Motor neuron (in vitro differentiated cells): ENCODE results near the gene BBIP1. TPM values are rescaled to one million over a fixed set of nuclear protein-coding genes. Genes with fewer than 3 reads are reported as not detected.

Source experiments
- ATAC-seq, 8 experiments: fragments of 200-7000 bp; cut with Tn5 transposase; replicated peaks in 6 of 8; 2 replicates each; pipeline ENCODE4 v1.8.0; 2021; ENCODE audit warnings: mild to moderate bottlenecking in 8 of 8, moderate library complexity in 8 of 8
- H3K27ac ChIP-seq, 2 donors: fragments of 250-450 bp; sonication (Bioruptor Pico); 2 replicates each; pipeline ENCODE4 v1.9.0; 2021; ENCODE audit warnings: antibody characterized with exemption in 2 of 2, mild to moderate bottlenecking in 2 of 2, moderate library complexity in 1 of 2
- H3K4me1 ChIP-seq, 2 donors: fragments of 250-450 bp; sonication (Bioruptor Pico); replicated peaks in 1 of 2; 2 replicates each; pipeline ENCODE4 v1.6.1; 2021; ENCODE audit warnings: antibody characterized with exemption in 2 of 2, mild to moderate bottlenecking in 2 of 2, moderate library complexity in 1 of 2
- H3K4me3 ChIP-seq, 5 donors: fragments of 250-450 bp; sonication (Bioruptor Pico); 2 replicates each; pipeline ENCODE4 v1.9.0; 2021; ENCODE audit warnings: antibody characterized with exemption in 5 of 5, mild to moderate bottlenecking in 5 of 5, moderate library complexity in 4 of 5
- WGBS, 10 experiments: fragments of 450-650 bp; shearing (Covaris generic); methylation state at CpG; one replicate each; pipeline ENCODE4 v1.0.0; 2022; 5-methylcytosine and 5-hydroxymethylcytosine counted together
- in situ Hi-C, 9 experiments: fragments of 400-800 bp; cut with MboI; loops; one replicate each; pipeline ENCODE4 v1.15.0; 2021; ENCODE audit warnings: low sequenced_read_pairs in 9 of 9, low pct_unique_long_range_greater_than_20kb in 2 of 9; ENCODE audit not compliant: unreplicated experiment in 9 of 9
- total RNA-seq, 8 experiments: library from RNA; unstranded; fragments of 300-600 nt; gene quantifications; 2 replicates each; pipeline versions ENCODE4 v1.2.3 to v1.2.4, GENCODE V29; 2022

The BBIP1 gene
- total RNA-seq, 8 experiments from 2014 or later, result 29.8 to 51.9 (median 41.0) TPM

DNA sequence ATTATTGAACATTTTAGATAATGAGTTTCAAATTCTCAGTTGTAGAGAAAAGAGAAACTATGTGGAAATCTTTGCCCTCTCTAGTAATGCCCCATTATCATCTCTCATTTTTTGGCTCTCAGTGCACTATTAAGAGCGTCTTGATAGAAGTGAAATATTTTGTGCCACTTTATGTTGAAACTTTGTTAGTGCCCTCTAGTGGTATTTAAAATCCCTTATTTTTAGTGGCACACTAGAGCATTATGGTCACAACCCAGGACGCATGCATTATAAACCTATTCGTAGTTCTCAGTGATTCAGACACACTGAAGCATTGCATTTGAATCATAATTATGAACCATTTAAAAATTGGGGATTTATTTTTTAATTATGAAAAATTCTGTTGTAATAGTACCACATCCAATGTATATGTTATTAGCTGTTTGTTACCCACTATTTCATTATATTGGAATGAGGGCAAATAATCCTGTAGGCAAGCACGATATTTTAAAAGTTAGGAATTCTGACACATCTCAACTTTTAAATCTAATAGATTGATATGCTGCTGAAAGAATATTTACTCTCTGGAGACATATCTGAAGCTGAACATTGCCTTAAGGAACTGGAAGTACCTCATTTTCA, 25.3 kb downstream of the BBIP1 start:
- Histone ChIP-seq H3K4me3 (no peak overlapping the region), H3K4me1 (peaks cover 0 to 2% of the 10 kb centered on the region in 2 donors), H3K27ac (no peak overlapping the region)
- peak; percentile 40 to 89 (median 62) for ATAC-seq
- in situ Hi-C loops, result loop anchor here in 6 of 9 experiments (10.0 to 25.0 kb wide), 4 partner anchors 131 to 581 kb away; partner anchors contain the start of gene SMNDC1 (in 1 of the 6)
- 4 to 52% (median 33%) methylated on average over 1 to 4 of the region's 4 CpGs; no CpG with 5 or more reads in 1 of the 10 experiments for WGBS, 10 experiments

- in situ Hi-C loops, result loop anchor here in 6 of 9 experiments (10.0 to 25.0 kb wide), 4 partner anchors 130 to 580 kb away; partner anchors contain the start of gene SMNDC1 (in 1 of the 6)
- 39 to 100% (median 88%) methylated on average over 1 to 3 of the region's 3 CpGs for WGBS, 10 experiments
- peak in 1 of 8 experiments; percentile 62 for ATAC-seq
These were observed 26.2 kb downstream of the BBIP1 start for GRCh38 chr10:110892602-110893288.

DNA sequence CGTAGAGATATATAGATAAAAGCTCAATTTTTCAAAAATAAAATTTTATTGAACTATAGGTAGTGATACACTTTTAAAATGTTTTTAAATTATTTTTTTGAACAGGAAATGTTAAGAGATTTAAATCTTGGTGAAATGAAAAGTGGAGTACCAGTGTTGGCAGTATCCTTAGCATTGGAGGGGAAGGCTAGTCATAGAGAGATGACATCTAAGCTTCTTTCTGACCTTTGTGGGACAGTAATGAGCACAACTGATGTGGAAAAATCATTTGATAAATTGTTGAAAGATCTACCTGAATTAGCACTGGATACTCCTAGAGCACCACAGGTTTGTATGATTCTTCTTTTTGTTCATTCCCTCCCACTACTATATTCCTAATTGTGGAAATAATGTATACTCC, 31.4 kb downstream of the BBIP1 start:
- in situ Hi-C loops, result loop anchor here in 5 of 9 experiments (25.0 kb wide), 3 partner anchors 125 to 575 kb away; partner anchors contain the start of gene SMNDC1 (in 1 of the 5)
- WGBS, 10 experiments, result 80 to 100% (median 100%) methylated on average over 1 of the region's 1 CpG; no CpG with 5 or more reads in 1 of the 10 experiments
- H3K27ac ChIP-seq, result no peak overlapping the region
- H3K4me3 ChIP-seq, result no peak overlapping the region
- no peak for ATAC-seq
- H3K4me1 ChIP-seq, result no peaks in the 10 kb centered on the region

More at GRCh38 chr10:110892602-110893288, 26.2 kb downstream of the BBIP1 start:
- Histone ChIP-seq H3K27ac (no peak overlapping the region), H3K4me1 (peaks cover 0 to 2% of the 10 kb centered on the region in 2 donors), H3K4me3 (no peak overlapping the region)

GRCh38 chr10:110885932-110886674, 32.9 kb downstream of the BBIP1 start:
- Histone ChIP-seq H3K4me3 (no peak overlapping the region), H3K27ac (no peak overlapping the region), H3K4me1 (peaks cover 0 to 6% of the 10 kb centered on the region in 2 donors)
- ATAC-seq, result peak in 1 of 8 experiments; percentile 17
- WGBS, 10 experiments, result 20 to 73% (median 60%) methylated on average over 2 to 5 of the region's 5 CpGs
- in situ Hi-C loops, result loop anchor here in 5 of 9 experiments (25.0 kb wide), 3 partner anchors 124 to 574 kb away; partner anchors contain the start of gene SMNDC1 (in 1 of the 5)

DNA sequence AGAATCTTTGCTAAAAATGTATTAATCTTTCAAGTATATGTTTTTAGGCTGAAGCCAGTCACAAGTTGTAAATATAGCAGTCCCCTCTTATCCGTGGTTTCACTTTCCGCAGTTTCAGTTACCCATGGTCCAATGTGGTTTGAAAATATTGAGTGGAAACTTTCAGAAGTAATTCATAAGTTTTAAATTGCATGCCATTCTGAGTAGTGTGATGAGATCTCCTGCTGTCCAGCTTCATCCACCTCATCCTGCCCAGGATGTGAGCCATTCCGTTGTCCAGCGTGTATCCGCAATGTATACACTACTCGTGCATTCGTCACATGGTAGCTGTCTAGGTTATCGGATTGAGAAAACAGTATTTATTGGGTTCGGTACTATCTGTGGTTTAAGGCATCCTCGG, 35.1 kb downstream of the BBIP1 start:
- Histone ChIP-seq H3K4me3 (no peak overlapping the region), H3K4me1 (peaks cover 0 to 6% of the 10 kb centered on the region in 2 donors), H3K27ac (no peak overlapping the region)
- 66 to 100% (median 96%) methylated on average over 2 to 10 of the region's 10 CpGs for WGBS, 10 experiments
- no peak for ATAC-seq
- in situ Hi-C loops, result loop anchor here in 5 of 9 experiments (25.0 kb wide), 3 partner anchors 122 to 572 kb away; partner anchors contain the start of gene SMNDC1 (in 1 of the 5)

GRCh38 chr10:110881905-110882304, 37.1 kb downstream of the BBIP1 start:
- H3K27ac ChIP-seq, result no peak overlapping the region
- H3K4me1 ChIP-seq, result peaks cover 0 to 6% of the 10 kb centered on the region in 2 donors
- no peak overlapping the region for H3K4me3 ChIP-seq
- ATAC-seq, result no peak
- 51 to 100% (median 89%) methylated on average over 2 to 4 of the region's 4 CpGs; no CpG with 5 or more reads in 2 of the 10 experiments for whole genome bisulfite sequencing, 10 experiments
- in situ Hi-C loops, result loop anchor here in 5 of 9 experiments (25.0 kb wide), 3 partner anchors 120 to 570 kb away; partner anchors contain the start of gene SMNDC1 (in 1 of the 5)

DNA sequence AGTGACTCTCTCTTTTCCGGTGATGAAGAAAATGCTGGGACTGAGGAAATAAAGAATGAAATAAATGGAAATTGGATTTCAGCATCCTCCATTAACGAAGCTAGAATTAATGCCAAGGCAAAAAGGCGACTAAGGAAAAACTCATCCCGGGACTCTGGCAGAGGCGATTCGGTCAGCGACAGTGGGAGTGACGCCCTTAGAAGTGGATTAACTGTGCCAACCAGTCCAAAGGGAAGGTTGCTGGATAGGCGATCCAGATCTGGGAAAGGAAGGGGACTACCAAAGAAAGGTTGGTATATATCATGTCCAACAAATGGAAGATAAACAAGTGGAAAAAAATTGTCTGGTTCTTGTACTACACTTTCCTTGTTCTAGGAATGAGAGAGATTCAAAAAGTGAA, 37.7 kb downstream of the BBIP1 start:
- Histone ChIP-seq H3K4me3 (no peak overlapping the region), H3K27ac (no peak overlapping the region), H3K4me1 (peaks cover 0 to 6% of the 10 kb centered on the region in 2 donors)
- 69 to 100% (median 95%) methylated on average over 3 to 9 of the region's 9 CpGs; no CpG with 5 or more reads in 1 of the 10 experiments for WGBS, 10 experiments
- ATAC-seq, result no peak
- in situ Hi-C loops, result loop anchor here in 5 of 9 experiments (25.0 kb wide), 3 partner anchors 119 to 569 kb away; partner anchors contain the start of gene SMNDC1 (in 1 of the 5)

DNA sequence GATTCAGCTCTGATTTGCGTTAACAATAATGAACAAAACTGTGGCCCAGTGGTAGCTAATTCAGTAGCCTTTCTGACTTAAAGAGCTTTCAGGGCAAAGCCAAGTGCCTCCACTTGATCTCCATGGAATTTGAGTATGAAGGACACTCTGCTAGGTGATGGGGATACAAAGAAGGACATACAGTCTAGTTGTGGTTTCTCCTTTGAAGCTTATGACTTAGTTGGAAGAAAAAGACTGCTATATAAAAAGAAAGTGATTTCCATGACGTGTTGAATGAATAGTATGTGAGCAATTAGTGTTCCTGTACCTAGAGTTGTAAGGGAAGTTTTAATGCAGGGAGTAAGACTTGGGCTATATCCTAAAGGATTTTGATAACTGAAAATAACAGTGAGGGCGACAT, 39.0 kb downstream of the BBIP1 start:
- H3K27ac ChIP-seq, result no peak overlapping the region
- ATAC-seq, result no peak
- WGBS, 10 experiments, result 67 to 100% (median 80%) methylated on average over 1 to 3 of the region's 3 CpGs; no CpG with 5 or more reads in 2 of the 10 experiments
- peaks cover 0 to 6% of the 10 kb centered on the region in 2 donors for H3K4me1 ChIP-seq
- in situ Hi-C loops, result loop anchor here in 5 of 9 experiments (25.0 kb wide), 3 partner anchors 118 to 568 kb away; partner anchors contain the start of gene SMNDC1 (in 1 of the 5)
- H3K4me3 ChIP-seq, result no peak overlapping the region

DNA sequence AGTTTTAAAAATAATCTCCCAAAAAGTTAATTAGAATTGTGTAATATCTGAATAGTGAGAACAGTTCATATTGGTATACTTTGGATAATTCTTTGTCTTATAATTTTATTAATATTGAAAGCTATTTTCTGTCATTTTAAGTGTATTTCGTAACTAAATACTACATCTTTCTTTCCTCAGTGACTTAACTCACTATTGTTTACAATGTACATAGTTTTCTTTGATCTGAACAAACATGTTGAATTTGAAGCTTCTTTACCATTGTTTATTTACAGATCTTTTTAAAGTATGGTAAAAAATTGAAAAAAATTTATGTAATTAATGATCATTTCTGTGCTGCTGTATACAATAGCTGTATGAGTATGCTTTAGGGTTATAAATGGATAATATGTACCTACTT, 42.2 kb downstream of the BBIP1 start:
- 91 to 100% (median 100%) methylated on average over 1 of the region's 1 CpG; no CpG with 5 or more reads in 1 of the 10 experiments for WGBS, 10 experiments
- in situ Hi-C loops, result loop anchor here in 5 of 9 experiments (25.0 kb wide), 3 partner anchors 114 to 564 kb away; partner anchors contain the start of gene SMNDC1 (in 1 of the 5)
- no peak for ATAC-seq
- H3K4me3 ChIP-seq, result no peak overlapping the region
- no peaks in the 10 kb centered on the region for H3K4me1 ChIP-seq
- no peak overlapping the region for H3K27ac ChIP-seq

- no peak for ATAC-seq
- in situ Hi-C loops, result loop anchor here in 5 of 9 experiments (25.0 kb wide), 3 partner anchors 114 to 564 kb away; partner anchors contain the start of gene SMNDC1 (in 1 of the 5)
- Histone ChIP-seq H3K27ac (no peak overlapping the region), H3K4me3 (no peak overlapping the region), H3K4me1 (peaks cover 3% of the 10 kb centered on the region in 2 donors)
- WGBS, 10 experiments, result 48 to 100% (median 86%) methylated on average over 1 to 2 of the region's 2 CpGs; no CpG with 5 or more reads in 3 of the 10 experiments
These were observed 43.0 kb downstream of the BBIP1 start for GRCh38 chr10:110876000-110876399.

- in situ Hi-C loops, result no loop called here
- H3K27ac ChIP-seq, result no peak overlapping the region
- 29 to 100% (median 56%) methylated on average over 1 to 2 of the region's 2 CpGs; no CpG with 5 or more reads in 1 of the 10 experiments for WGBS, 10 experiments
- H3K4me1 ChIP-seq, result peaks cover 7 to 8% of the 10 kb centered on the region in 2 donors
- no peak for ATAC-seq
- H3K4me3 ChIP-seq, result peak overlapping the region; percentile 57 to 88 (median 84)
These were observed 45.0 kb downstream of the BBIP1 start for GRCh38 chr10:110873951-110874350.
